Measurements from ENCODE around the gene COQ10B. TPM values are rescaled to one million over a fixed set of nuclear protein-coding genes. Genes with fewer than 3 reads are reported as not detected.
"Not testable (repeated sequence)": the region's sequence is repeated elsewhere in the genome, so short reads cannot be mapped to it uniquely, and the experiment has no call there.

The COQ10B gene
- total RNA-seq (2014; rRNA removed) = 34.8 and 39.1 TPM in 2 replicates
- 11.8 TPM for polyA plus RNA-seq (2012)

DNA sequence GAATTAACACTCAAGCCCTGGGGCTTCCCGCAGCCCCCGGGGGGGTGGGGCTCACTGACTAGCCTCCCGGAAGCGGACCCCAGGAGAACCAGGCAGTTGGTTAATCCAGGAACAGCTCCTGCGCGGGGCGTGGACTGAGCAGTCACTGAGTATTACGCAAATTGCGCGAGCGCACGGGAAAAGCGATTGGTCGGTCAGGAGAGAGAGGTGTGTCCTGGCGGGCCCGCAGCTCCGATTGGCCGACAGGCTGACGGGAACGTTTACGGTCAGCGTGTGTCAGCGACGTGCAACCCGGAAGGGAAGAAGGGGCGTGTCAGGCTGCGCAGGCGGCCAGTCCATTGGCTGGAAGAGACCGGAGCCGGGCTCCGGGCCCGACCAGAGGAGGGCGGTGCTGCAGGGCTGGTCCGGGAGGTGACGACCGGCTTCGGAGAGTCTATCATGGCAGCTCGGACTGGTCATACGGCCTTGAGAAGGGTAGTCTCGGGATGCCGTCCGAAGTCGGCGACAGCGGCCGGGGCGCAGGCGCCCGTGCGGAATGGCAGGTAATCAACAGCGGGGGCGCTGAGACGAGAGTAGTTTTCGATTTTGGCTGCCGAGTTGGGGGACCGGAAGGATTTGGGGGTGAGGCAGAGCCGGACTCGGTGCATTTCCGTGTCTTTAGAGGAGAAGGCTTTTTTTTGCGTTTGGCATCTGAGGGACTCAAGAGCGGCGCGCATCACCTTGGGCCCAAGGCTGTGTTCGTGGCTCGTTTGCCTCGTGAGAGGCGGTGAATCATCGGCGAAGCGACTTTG lies at the start of gene COQ10B:
Gene COQ10B, plus strand, starts transcription at position 430 of the 791 bp plus-strand sequence. Its CDS starts 9 bp downstream, at position 439.
- DNase-seq (ENCODE audit: low read depth) = peak; percentile 99

GRCh38 chr2:197405582-197405981 lies 47.8 kb upstream of the COQ10B start:
- no peak for DNase-seq (ENCODE audit: low read depth)

- no peak for DNase-seq (ENCODE audit: low read depth)
Observed at GRCh38 chr2:197414039-197414438, 39.3 kb upstream of the COQ10B start.

GRCh38 chr2:197414515-197414914 lies 38.8 kb upstream of the COQ10B start:
- no peak for DNase-seq (ENCODE audit: low read depth)

DNA sequence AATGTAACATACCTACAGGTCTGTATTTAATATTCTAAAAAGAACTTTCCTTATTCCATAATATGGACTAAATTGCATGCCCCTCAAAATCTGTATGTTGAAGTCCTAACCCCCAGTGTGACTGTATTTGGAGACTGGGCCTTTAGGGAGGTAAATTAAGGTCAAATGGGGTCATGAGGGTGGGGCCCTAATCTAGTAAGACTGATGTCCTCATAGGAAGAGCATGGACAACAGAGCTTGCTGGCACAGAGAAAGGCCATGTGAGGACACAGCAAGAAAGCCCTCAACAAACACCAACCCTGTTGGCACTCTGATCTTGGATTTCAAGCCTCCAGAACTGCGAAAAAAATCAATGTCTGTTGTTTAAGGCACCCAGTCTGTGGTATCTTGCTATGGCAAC lies 37.1 kb upstream of the COQ10B start:
- no peak for DNase-seq (ENCODE audit: low read depth)

- DNase-seq (ENCODE audit: low read depth) = no peak
Observed at GRCh38 chr2:197419438-197419837, 33.9 kb upstream of the COQ10B start.

GRCh38 chr2:197423307-197423706 lies 30.0 kb upstream of the COQ10B start:
- DNase-seq (ENCODE audit: low read depth) = no peak

DNA sequence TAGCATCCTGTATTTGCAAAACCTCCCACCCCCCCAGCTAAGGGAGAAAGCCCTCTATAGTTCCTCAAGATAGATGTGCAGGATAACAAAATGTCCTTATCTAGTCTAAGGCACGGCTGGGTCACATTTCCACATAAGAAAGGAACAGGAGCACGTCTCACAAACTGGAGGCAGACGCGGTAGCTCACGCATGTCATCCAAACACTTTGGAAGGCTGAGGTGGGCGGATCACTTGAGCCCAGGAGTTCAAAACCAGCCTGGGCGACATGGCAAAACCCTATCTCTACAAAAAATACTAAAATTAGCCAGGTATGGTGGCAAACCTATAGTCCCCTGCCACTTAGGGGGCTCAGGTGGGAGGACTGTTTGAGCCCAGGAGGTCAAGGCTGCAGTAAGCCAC lies 27.8 kb upstream of the COQ10B start:
- no peak for DNase-seq (ENCODE audit: low read depth)

DNA sequence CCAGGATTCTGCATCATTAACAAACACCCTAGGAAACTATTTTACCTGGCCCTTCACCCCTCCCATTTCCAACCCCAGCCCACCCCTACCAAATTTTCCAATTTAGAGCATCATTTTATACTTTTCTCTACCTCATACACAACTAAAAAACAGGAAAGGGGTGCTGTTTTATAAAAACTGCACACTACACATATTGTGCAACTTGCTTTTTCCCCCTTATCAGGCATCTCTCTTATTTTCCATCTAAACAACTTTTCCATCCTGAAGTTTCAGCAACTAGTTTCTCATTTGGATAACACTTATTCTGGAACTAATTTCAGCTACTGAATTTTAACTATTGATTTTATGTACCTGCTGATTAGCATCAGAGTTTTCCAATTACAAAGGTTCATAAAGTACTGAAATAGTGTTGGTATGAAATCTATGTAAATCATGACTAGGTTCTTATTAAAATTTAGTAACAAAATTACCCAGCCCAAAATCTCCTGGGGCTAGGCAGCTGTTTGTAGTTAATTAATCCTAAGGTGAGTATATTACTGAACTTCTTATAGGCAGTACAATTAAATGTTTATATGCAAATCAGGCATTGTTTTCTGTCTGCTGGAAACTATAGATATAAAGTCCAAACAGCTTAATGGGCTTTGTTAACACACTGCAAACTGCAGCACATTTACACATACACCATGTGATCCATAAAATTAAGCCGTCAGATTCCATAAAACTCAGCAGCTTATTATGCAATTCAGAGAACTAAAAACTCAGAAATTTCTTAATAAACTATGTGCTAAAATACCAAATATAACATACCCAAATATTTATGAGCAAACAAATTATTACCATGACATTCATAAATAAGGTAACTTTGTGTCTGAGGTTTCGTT lies 26.4 kb upstream of the COQ10B start:
- no peak for DNase-seq (ENCODE audit: low read depth)

- no peak for DNase-seq (ENCODE audit: low read depth)
Observed at GRCh38 chr2:197427986-197428385, 25.4 kb upstream of the COQ10B start.

DNA sequence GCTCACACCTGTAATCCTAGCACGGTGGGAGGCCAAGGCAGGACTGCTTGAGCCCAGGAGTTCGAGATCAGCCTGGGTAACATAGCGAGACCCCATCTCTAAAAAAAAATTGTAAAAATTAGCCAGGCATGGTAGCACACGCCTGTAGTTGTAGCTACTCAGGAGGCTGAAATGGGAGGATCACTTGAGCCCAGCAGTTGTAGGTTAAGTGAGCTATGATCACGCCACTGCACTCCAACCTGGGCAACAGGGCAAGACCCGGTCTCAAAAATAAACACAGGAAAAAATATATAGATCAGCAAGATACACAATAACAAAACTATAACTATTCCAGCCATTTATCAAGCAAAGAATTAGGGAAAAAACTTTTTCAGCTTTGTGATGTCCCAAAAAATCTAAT lies 21.5 kb upstream of the COQ10B start:
- no peak for DNase-seq (ENCODE audit: low read depth)

DNA sequence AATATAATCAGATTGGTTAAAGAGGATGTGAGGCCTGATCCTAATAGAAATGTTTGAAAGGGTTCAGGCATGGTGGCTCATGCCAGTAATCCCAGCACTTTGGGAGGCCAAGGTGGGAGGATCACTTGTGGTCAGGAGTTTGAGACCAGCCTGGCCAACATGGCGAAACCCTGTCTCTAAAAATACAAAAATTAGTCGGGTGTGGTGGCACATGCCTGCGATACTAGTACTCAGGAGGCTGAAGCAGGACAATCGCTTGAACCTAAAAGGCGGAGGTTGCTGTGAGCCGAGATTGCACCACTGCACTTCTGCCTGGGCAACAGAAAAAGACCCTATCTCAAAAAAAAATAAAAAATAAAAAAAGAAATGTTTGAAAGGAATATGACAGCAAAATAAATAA lies 20.8 kb upstream of the COQ10B start:
- DNase-seq (ENCODE audit: low read depth) = not testable (repeated sequence)

- no peak for DNase-seq (ENCODE audit: low read depth)
Observed at GRCh38 chr2:197433780-197434438, 19.4 kb upstream of the COQ10B start.

- DNase-seq (ENCODE audit: low read depth) = peak; percentile 96
Observed at GRCh38 chr2:197434541-197435513, 18.5 kb upstream of the COQ10B start, which contains the start of gene SF3B1. Gene SF3B1 (minus strand): TSS chr2:197435028. CDS start chr2:197434999, 29 bp downstream.

GRCh38 chr2:197435598-197436420 lies 17.5 kb upstream of the COQ10B start:
- DNase-seq (ENCODE audit: low read depth) = no peak

DNA sequence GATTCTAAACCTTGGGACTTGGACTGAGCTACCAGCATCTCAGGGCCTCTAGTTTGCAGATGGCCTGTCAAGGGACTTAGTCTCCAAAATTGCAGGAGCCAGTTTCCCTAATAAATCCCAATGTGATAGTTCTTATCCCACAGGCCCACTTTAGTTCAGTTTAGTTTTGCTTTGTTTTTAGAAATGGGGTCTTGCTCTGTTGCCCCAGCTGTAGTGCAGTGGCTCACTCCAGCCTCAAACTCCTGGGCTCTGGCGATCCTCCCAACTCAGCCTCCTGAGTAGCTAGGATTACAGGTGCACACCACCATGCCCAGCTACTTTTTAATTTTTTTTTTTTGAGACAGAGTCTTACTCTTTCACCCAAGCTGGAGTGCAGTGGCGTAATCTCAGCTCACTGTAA lies 16.0 kb upstream of the COQ10B start:
- no peak for DNase-seq (ENCODE audit: low read depth)

DNA sequence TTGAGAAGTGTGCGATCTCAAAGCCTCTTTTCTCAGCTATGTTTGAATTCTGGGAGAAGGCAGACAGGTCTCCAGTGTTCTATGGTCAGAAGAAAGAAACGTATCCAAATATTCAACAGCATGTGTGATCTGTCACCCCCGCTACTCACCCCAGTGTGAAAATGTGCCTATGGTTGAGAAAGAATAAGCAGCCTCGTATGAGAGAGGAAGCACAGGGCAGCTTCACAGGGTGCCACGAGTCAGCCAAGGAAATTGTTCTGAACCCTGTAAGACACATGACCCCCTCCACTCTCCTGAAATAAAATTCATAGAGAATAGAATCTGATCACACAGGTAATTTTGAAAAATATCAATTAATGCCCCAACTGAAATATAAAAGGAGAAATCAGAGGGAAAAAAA lies 10.5 kb upstream of the COQ10B start:
- no peak for DNase-seq (ENCODE audit: low read depth)

DNA sequence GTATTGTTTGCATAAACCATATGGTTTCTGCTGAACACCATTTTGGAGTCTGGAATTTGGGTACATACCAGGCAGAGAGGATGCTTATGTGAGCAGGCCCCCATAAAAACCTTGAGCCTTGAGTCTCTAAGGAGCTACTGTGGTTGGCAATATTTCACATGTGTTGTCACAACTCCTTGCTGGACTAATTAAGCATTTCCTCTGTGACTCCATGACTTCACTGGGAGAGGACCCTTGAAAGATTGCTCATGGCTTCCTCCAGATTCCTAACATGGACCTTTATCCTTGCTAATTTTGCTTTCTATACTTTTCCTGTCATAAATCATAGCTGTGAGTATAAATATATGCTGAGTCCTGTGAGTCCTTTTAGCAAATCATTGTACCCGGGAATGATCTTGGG lies 7.6 kb upstream of the COQ10B start:
- no peak for DNase-seq (ENCODE audit: low read depth)

DNA sequence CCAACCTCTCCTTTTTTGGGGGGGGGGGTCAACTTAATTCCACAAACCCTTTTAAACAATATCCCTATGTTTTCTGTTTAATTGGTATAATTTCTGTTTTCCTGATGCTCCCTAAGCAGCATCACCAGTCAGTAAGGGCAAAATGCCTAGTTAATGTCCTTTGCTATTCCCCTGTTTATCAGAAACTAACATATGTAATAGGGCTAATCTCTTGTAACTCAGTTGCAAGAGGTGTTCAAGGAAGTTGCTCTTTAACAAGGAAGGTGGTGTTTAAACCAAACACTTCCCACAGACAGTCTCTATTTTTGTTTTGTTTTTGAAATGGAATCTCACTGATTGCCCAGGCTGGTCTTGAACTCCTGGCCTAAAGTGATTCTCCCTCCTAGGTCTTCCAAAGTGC lies 6.5 kb upstream of the COQ10B start:
- no peak for DNase-seq (ENCODE audit: low read depth)

DNA sequence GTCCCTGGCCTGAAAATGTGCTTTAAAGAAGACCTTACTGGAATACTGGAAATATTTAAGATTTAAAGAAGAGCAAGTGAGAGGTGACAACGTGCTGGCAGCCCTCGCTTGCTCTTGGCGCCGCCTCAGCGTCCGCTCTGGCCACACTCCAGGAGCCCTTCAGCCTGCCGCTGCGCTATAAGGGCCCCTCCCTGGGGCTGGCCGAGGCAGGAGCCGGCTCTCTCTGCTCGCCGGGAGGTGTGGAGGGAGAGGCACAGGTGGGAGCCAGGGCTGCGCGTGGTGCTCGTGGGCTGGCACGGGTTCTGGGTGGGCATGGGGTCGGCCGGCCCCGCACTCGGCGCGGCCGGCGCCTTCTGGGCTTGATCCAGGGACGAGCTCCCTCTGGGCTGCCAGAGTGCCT lies 2.9 kb upstream of the COQ10B start:
- DNase-seq (ENCODE audit: low read depth) = no peak

Measured in LHCN-M2 (cell line).